OCI-LY3 (cell line): ENCODE data around the gene DEFB123.

ENCODE experiments used
- H2AFZ ChIP-seq: fragments of 200-600, 300-600 bp; shearing (Covaris generic); 2 replicates; pipeline ENCODE4 v1.6.0; 2014; ENCODE audit warnings: antibody characterized with exemption, low read depth, low read length
- H3K27ac ChIP-seq: fragments of 200-600, 300-600 bp; sonication (generic); 2 replicates; pipeline ENCODE4 v1.5.1; 2014; ENCODE audit warnings: mild to moderate bottlenecking, low read length, moderate library complexity, mixed read lengths
- H3K27me3 ChIP-seq: fragments of 200-600, 300-600 bp; sonication (generic); 2 replicates; pipeline ENCODE4 v1.6.1; 2014; ENCODE audit warnings: low read depth, low read length, mixed read lengths
- H3K36me3 ChIP-seq: fragments of 200-600, 300-600 bp; sonication (generic); replicated peaks from 2 replicates; pipeline ENCODE3; 2014; ENCODE audit warnings: low read depth, low read length, mixed read lengths
- H3K4me1 ChIP-seq: fragments of 300-600, 200-600 bp; sonication (generic); 2 replicates; pipeline ENCODE4 v1.6.1; 2014; ENCODE audit warnings: low read length, mixed read lengths
- H3K4me2 ChIP-seq: fragments of 200-600, 300-600 bp; sonication (generic); 2 replicates; pipeline ENCODE4 v1.6.1; 2014; ENCODE audit warnings: low read length, mixed read lengths
- H3K4me3 ChIP-seq: fragments of 300-600, 200-600 bp; sonication (generic); 2 replicates; pipeline ENCODE4 v1.5.1; 2014; ENCODE audit warnings: antibody characterized with exemption, mild to moderate bottlenecking, low read length, moderate library complexity
- H3K79me2 ChIP-seq: fragments of 300-600, 200-600 bp; shearing (Covaris generic); 2 replicates; pipeline ENCODE4 v1.6.1; 2014; ENCODE audit warnings: mild to moderate bottlenecking, low read length, mixed read lengths
- H3K9ac ChIP-seq: fragments of 300-600, 200-600 bp; shearing (Covaris generic); 2 replicates; pipeline ENCODE4 v1.6.0; 2014; ENCODE audit warnings: mild to moderate bottlenecking, low read length, moderate library complexity
- H3K9me3 ChIP-seq: fragments of 200-600, 300-600 bp; shearing (Covaris generic); 2 replicates; pipeline ENCODE4 v1.6.1; 2014; ENCODE audit warnings: low read length, mixed read lengths; ENCODE audit not compliant: insufficient read depth
- H4K20me1 ChIP-seq: fragments of 200-600, 300-600 bp; sonication (generic); 2 replicates; pipeline ENCODE4 v1.6.1; 2016; ENCODE audit warnings: low read length, mixed read lengths; ENCODE audit not compliant: insufficient read depth
- CTCF ChIP-seq: fragments of 200-600, 300-600 bp; sonication (generic); IDR thresholded peaks from 2 replicates; pipeline ENCODE4 v1.5.1; 2014; ENCODE audit warnings: antibody characterized with exemption, low read length, low read depth
- EZH2phosphoT487 ChIP-seq: fragments of 200-600 bp; shearing (Covaris generic); IDR thresholded peaks from 2 replicates; pipeline ENCODE4 v1.6.1; 2018; ENCODE audit warnings: antibody characterized with exemption, mixed run types, low read depth

Gene DEFB123

GRCh38 chr20:31406115-31406514 lies 34.3 kb upstream of the DEFB123 start, which contains the start of gene DEFB121:
Gene DEFB121 (minus strand): TSS chr20:31406215. CDS start chr20:31406152, 63 bp downstream.
- H3K27me3 ChIP-seq: peaks cover 4% of the 10 kb centered on the region; the same call in 1 of the 2 replicates
- H3K4me2 ChIP-seq: no peak within 1 kb of the TSS
- TF ChIP-seq EZH2phosphoT487: no peak
- TF ChIP-seq CTCF: no peak
- no peak within 1 kb of the TSS for H3K27ac ChIP-seq
- no peaks in the 10 kb centered on the region for H3K79me2 ChIP-seq
- H3K36me3 ChIP-seq: no peaks in the 10 kb centered on the region
- H3K4me1 ChIP-seq: no peaks in the 10 kb centered on the region
- no peaks in the 10 kb centered on the region for H3K9me3 ChIP-seq
- no peak within 1 kb of the TSS for H2AFZ ChIP-seq
- H3K4me3 ChIP-seq: no peak within 1 kb of the TSS
- no peaks in the 10 kb centered on the region for H4K20me1 ChIP-seq
- H3K9ac ChIP-seq: no peak within 1 kb of the TSS

- Histone ChIP-seq H3K79me2 (no peaks in the 10 kb centered on the region), H4K20me1 (no peaks in the 10 kb centered on the region), H3K4me3 (no peak overlapping the region), H3K4me2 (no peak overlapping the region), H3K4me1 (no peaks in the 10 kb centered on the region), H3K36me3 (no peaks in the 10 kb centered on the region), H3K9ac (no peak overlapping the region), H3K27ac (no peak overlapping the region), H2AFZ (no peak overlapping the region), H3K27me3 (no peaks in the 10 kb centered on the region), H3K9me3 (no peaks in the 10 kb centered on the region)
- TF ChIP-seq CTCF: no peak
- no peak for TF ChIP-seq EZH2phosphoT487
Measured at GRCh38 chr20:31410011-31410410, 30.4 kb upstream of the DEFB123 start.

- Histone ChIP-seq H3K4me1 (no peaks in the 10 kb centered on the region), H3K79me2 (no peaks in the 10 kb centered on the region), H3K9me3 (no peaks in the 10 kb centered on the region)
Measured at GRCh38 chr20:31414381-31414780, 26.1 kb upstream of the DEFB123 start.

GRCh38 chr20:31415653-31416052 lies 24.8 kb upstream of the DEFB123 start:
- TF ChIP-seq EZH2phosphoT487 (no peak), CTCF (no peak)
- H3K79me2 ChIP-seq: no peaks in the 10 kb centered on the region
- H3K9me3 ChIP-seq: no peaks in the 10 kb centered on the region

More at GRCh38 chr20:31414381-31414780, 26.1 kb upstream of the DEFB123 start:
- H3K27me3 ChIP-seq: no peaks in the 10 kb centered on the region
- no peaks in the 10 kb centered on the region for H3K36me3 ChIP-seq
- no peak overlapping the region for H3K9ac ChIP-seq
- H2AFZ ChIP-seq: no peak overlapping the region
- H4K20me1 ChIP-seq: no peaks in the 10 kb centered on the region
- H3K4me2 ChIP-seq: no peak overlapping the region
- no peak for TF ChIP-seq EZH2phosphoT487
- no peak for TF ChIP-seq CTCF
- H3K27ac ChIP-seq: no peak overlapping the region
- no peak overlapping the region for H3K4me3 ChIP-seq

More at GRCh38 chr20:31415653-31416052, 24.8 kb upstream of the DEFB123 start:
- no peak overlapping the region for H3K27ac ChIP-seq
- H3K27me3 ChIP-seq: no peaks in the 10 kb centered on the region
- no peaks in the 10 kb centered on the region for H3K4me1 ChIP-seq
- no peaks in the 10 kb centered on the region for H3K36me3 ChIP-seq
- H4K20me1 ChIP-seq: no peaks in the 10 kb centered on the region
- H3K4me2 ChIP-seq: no peak overlapping the region
- no peak overlapping the region for H3K9ac ChIP-seq
- no peak overlapping the region for H2AFZ ChIP-seq
- H3K4me3 ChIP-seq: no peak overlapping the region
